CD4-positive, alpha-beta memory T cell (primary cell): ENCODE data around the gene NTHL1. TPM values are rescaled to one million over a fixed set of nuclear protein-coding genes. Genes with fewer than 3 reads are reported as not detected.

Experiments used
- CTCF ChIA-PET: fragments of 350-600 bp; sonication (Branson Sonifier 250); formaldehyde crosslinking; loops from one replicate; lab custom pipeline; 2021; ENCODE audit warnings: inconsistent platforms; ENCODE audit not compliant: partially characterized antibody; lab: Charles Lee
- POLR2A ChIA-PET: fragments of 350-600 bp; sonication (Branson Sonifier 250); formaldehyde crosslinking; loops from one replicate; lab custom pipeline; 2021; ENCODE audit not compliant: partially characterized antibody; lab: Charles Lee
- DNase-seq, 5 donors: peaks; one replicate each; pipeline versions ENCODE4 v3.0.0 to v3.0.0-alpha.2; 2020 to 2022; ENCODE audit warnings: mixed read lengths in 1 of 5
- H3K27ac ChIP-seq: one replicate; pipeline ENCODE4 v1.7.0; 2013; ENCODE audit warnings: low read depth, low read length
- H3K27me3 ChIP-seq: 2 replicates; pipeline ENCODE4 v1.7.0; 2013; ENCODE audit warnings: mild to moderate bottlenecking, low read length, moderate library complexity; ENCODE audit not compliant: insufficient read depth
- H3K36me3 ChIP-seq: 2 replicates; pipeline ENCODE4 v1.7.0; 2013; ENCODE audit warnings: mild to moderate bottlenecking, low read length, moderate library complexity; ENCODE audit not compliant: insufficient read depth
- H3K4me1 ChIP-seq: 2 replicates; pipeline ENCODE4 v1.7.0; 2013; ENCODE audit warnings: mild to moderate bottlenecking, low read length, moderate library complexity; ENCODE audit not compliant: insufficient read depth
- H3K4me3 ChIP-seq, 2 donors: one replicate each; pipeline ENCODE4 v1.7.0; 2013; ENCODE audit warnings: low read length in 2 of 2, mild to moderate bottlenecking in 1 of 2
- H3K9me3 ChIP-seq, 2 donors: one replicate each; pipeline ENCODE4 v1.7.0; 2013; ENCODE audit warnings: low read length in 2 of 2, control low read depth in 1 of 2; ENCODE audit not compliant: control insufficient read depth in 1 of 2
- H3K27ac Mint-ChIP-seq, 7 donors: one replicate each; pipeline ENCODE4 v1.8.0; 2020 to 2021; ENCODE audit warnings: mixed read lengths in 7 of 7, mild to moderate bottlenecking in 6 of 7, inconsistent platforms in 3 of 7, moderate library complexity in 3 of 7
- H3K27me3 Mint-ChIP-seq, 2 donors: one replicate each; pipeline ENCODE4 v1.8.0; 2020 to 2021; ENCODE audit warnings: mixed read lengths in 2 of 2
- H3K36me3 Mint-ChIP-seq, 2 donors: one replicate each; pipeline ENCODE4 v1.8.0; 2020 to 2021; ENCODE audit warnings: mixed read lengths in 2 of 2, inconsistent platforms in 1 of 2, mild to moderate bottlenecking in 1 of 2
- H3K4me1 Mint-ChIP-seq, 4 donors: one replicate each; pipeline ENCODE4 v1.8.0; 2020 to 2021; ENCODE audit warnings: mixed read lengths in 4 of 4, mild to moderate bottlenecking in 1 of 4
- H3K4me3 Mint-ChIP-seq, 8 donors: one replicate each; pipeline ENCODE4 v1.8.0; 2020 to 2021; ENCODE audit warnings: mixed read lengths in 8 of 8, mild to moderate bottlenecking in 7 of 8, moderate library complexity in 6 of 8, inconsistent platforms in 3 of 8
- H3K9me3 Mint-ChIP-seq, 8 donors: one replicate each; pipeline ENCODE4 v1.8.0; 2020 to 2021; ENCODE audit warnings: mixed read lengths in 8 of 8, mild to moderate bottlenecking in 5 of 8, inconsistent platforms in 3 of 8, moderate library complexity in 1 of 8
- intact Hi-C: fragments of 100-400 bp; cut with micrococcal nuclease; formaldehyde crosslinking; loops from one replicate; pipeline ENCODE4 v1.15.1; 2023
- polyA plus RNA-seq, 2 donors: library from polyadenylated mRNA; unstranded; fragments of 300-500 nt; fragmentation: Illumina TruSeq; gene quantifications; one replicate each; pipeline ENCODE4 v1.2.3, GENCODE V29; 2021
- total RNA-seq, 2 experiments: library from RNA; stranded (reverse); gene quantifications; one replicate each; pipeline ENCODE4 v1.2.3, GENCODE V29; 2021

NTHL1 gene
- total and polyA plus RNA-seq, 4 experiments from 2014 or later: 9.3 to 20.1 (median 12.7) TPM

DNA sequence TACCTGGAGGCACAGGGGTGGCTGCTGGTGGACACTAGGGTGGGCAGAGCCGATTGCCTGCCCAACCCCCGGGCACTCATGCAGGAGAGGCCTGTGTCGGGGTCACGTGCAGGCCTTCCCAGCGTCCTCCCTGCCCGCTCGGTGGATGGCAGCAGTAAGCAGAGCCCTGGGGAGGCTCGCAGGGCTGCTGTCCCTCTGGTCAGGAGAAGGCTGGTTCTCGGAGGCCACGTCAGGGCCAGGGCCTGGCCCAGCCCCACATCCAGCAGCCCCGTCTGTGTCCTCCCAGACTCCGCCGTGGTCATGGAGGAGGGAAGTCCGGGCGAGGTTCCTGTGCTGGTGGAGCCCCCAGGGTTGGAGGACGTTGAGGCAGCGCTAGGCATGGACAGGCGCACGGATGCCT, 35.8 kb upstream of the NTHL1 start:
- intact Hi-C loops: no loop called here
- Mint-ChIP-seq H3K9me3 (no peaks in the 10 kb centered on the region), H3K27me3 (no peaks in the 10 kb centered on the region), H3K4me3 (no peak overlapping the region), H3K27ac (peak overlapping the region in 1 of 7 donors; percentile 66), H3K4me1 (no peaks in the 10 kb centered on the region), H3K36me3 (peaks cover 4 to 21% of the 10 kb centered on the region in 2 donors)
- ChIA-PET POLR2A (no interaction called here), CTCF (no interaction called here)
- Histone ChIP-seq H3K4me1 (no peaks in the 10 kb centered on the region), H3K36me3 (peaks cover 12% of the 10 kb centered on the region), H3K27me3 (no peaks in the 10 kb centered on the region), H3K27ac (no peak overlapping the region), H3K9me3 (no peaks in the 10 kb centered on the region), H3K4me3 (no peak overlapping the region)
- DNase-seq: no peak

DNA sequence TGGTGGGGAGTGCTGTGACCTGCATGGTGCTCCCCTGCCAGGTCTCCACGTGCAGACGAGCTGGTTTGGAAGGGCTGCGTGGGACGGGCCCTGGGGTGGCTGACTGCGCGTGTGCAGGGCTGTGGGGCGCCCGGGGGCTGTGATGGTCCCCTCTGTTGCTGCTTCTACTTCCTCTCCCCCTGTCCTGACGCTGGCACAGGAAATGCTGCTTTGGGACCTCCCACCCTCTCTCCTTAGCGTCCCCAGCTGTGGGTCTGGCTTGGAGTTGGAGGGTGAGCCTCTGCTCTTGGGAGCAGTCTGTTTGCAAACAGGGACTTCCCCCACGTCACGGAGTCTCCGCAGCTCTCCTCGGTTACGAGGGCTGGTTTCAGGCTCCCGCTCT, 35.3 kb upstream of the NTHL1 start:
- no peaks in the 10 kb centered on the region for H3K27me3 Mint-ChIP-seq
- Histone ChIP-seq H3K4me1 (no peaks in the 10 kb centered on the region), H3K27ac (no peak overlapping the region), H3K27me3 (no peaks in the 10 kb centered on the region), H3K4me3 (no peak overlapping the region), H3K9me3 (no peaks in the 10 kb centered on the region), H3K36me3 (peaks cover 12% of the 10 kb centered on the region)
- H3K36me3 Mint-ChIP-seq: peaks cover 4 to 17% of the 10 kb centered on the region in 2 donors
- ChIA-PET POLR2A (no interaction called here), CTCF (no interaction called here)
- H3K4me3 Mint-ChIP-seq: no peak overlapping the region
- DNase-seq: no peak
- intact Hi-C loops: no loop called here
- no peaks in the 10 kb centered on the region for H3K9me3 Mint-ChIP-seq
- no peaks in the 10 kb centered on the region for H3K4me1 Mint-ChIP-seq
- H3K27ac Mint-ChIP-seq: peak overlapping the region in 1 of 7 donors; percentile 66

DNA sequence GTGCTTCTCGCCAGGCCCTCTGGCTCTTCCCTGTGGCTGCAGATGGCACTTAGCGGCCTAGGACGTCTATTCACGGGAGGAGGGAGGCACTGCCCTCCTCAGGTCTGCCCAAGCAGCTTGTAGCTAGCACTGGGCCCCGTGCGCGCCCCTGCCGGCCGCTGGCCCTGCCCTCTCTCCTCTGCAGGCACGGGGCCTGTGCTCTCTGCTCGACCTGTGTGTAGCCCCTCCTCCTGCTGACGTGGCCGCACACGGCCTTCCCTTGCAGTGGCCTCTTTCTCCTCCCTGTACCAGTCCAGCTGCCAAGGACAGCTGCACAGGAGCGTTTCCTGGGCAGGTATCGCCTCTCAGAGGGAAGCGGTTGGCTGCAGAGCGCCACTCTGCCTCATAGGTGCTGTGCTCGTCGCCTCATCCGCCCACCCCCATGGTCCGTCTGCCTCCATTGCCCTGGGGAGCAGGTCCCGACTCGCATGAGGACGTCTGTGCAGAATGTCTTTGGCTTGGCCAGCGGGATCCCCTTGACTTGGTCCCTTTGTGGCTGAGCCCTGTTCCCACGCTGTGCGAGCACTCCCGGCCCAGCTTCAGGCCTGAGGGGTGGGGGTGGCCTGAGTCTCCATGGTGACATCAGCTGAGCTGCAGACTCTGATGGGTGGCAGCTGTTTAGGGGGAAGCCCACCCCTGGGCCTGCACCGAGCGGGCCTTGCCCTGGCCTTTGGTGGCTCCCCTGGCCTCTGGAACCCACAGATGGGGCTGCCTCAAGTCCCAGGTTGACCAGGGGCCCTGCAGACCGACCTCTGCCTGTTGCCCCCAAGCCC, 34.7 kb upstream of the NTHL1 start:
- Histone ChIP-seq H3K4me1 (no peaks in the 10 kb centered on the region), H3K4me3 (no peak overlapping the region), H3K36me3 (peaks cover 12% of the 10 kb centered on the region), H3K27me3 (no peaks in the 10 kb centered on the region), H3K9me3 (no peaks in the 10 kb centered on the region), H3K27ac (no peak overlapping the region)
- Mint-ChIP-seq H3K27ac (no peak overlapping the region), H3K36me3 (peaks cover 4 to 14% of the 10 kb centered on the region in 2 donors), H3K4me3 (peak overlapping the region in 1 of 8 donors; percentile 39), H3K9me3 (no peaks in the 10 kb centered on the region), H3K4me1 (no peaks in the 10 kb centered on the region), H3K27me3 (no peaks in the 10 kb centered on the region)
- ChIA-PET CTCF (no interaction called here), POLR2A (no interaction called here)
- intact Hi-C loops: no loop called here
- DNase-seq: no peak

DNA sequence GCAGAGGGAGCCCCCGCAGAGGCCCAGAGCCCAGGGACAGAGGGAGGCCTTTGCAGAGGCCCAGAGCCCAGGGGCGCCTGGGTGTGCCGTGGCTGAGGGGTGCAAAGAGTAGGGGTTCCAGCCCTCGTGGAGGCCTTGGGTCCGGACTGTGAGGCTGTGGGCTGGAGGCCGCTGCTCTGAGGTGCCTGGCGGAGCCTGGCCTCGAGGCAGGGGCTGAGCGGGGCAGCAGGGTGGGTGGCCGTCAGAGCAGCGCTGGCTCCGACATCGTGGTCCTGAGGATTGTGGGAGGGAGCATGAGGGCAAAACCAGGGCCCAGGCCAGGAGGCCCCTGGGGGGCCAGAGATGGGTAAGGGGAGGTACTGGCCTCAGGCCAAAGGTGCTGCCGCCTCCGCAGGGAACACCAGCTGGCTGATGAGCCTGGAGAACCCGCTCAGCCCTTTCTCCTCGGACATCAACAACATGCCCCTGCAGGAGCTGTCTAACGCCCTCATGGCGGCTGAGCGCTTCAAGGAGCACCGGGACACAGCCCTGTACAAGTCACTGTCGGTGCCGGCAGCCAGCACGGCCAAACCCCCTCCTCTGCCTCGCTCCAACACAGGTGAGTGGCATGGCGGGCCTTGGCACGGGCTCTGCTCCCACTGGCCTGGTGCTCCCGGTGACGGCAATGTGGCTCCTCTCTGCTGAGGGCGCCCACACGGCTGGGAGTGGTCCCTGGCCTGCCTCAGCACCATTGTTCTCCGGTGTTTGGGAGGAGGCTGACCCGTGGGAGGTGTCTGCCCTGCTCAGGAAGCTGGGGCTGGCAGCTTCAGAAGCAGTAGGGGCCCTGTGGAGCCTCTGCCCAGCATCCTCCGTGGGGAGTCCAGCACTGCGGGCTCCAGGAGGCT, 33.8 kb upstream of the NTHL1 start:
- H3K27ac Mint-ChIP-seq: no peak overlapping the region
- ChIA-PET CTCF (no interaction called here), POLR2A (interaction anchor here (1.3 kb wide), 1 partner anchor 74 kb away, joined by 3 read pairs; the partner anchor contains the start of gene TRAF7)
- Histone ChIP-seq H3K9me3 (no peaks in the 10 kb centered on the region), H3K27me3 (no peaks in the 10 kb centered on the region), H3K27ac (no peak overlapping the region), H3K36me3 (peaks cover 18% of the 10 kb centered on the region), H3K4me1 (no peaks in the 10 kb centered on the region), H3K4me3 (no peak overlapping the region)
- H3K4me1 Mint-ChIP-seq: no peaks in the 10 kb centered on the region
- H3K27me3 Mint-ChIP-seq: no peaks in the 10 kb centered on the region
- H3K9me3 Mint-ChIP-seq: no peaks in the 10 kb centered on the region
- no peak for DNase-seq
- H3K4me3 Mint-ChIP-seq: no peak overlapping the region
- peaks cover 4 to 13% of the 10 kb centered on the region in 2 donors for H3K36me3 Mint-ChIP-seq
- intact Hi-C loops: no loop called here

DNA sequence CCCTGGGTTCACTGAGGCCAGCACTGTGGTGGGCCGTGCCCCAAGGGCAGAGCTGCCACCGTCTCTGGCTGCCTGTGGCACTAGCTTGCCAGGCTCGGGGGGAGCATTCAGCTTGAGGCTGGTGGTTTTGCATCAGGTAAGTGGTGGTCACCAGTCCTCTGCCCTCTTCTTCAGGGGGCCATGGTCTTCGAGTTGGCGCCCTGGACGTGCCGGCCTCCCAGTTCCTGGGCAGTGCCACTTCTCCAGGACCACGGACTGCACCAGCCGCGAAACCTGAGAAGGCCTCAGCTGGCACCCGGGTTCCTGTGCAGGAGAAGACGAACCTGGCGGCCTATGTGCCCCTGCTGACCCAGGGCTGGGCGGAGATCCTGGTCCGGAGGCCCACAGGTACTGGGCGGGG, 32.4 kb upstream of the NTHL1 start:
- H3K27ac Mint-ChIP-seq: no peak overlapping the region
- H3K36me3 Mint-ChIP-seq: peaks cover 4 to 14% of the 10 kb centered on the region in 2 donors

DNA sequence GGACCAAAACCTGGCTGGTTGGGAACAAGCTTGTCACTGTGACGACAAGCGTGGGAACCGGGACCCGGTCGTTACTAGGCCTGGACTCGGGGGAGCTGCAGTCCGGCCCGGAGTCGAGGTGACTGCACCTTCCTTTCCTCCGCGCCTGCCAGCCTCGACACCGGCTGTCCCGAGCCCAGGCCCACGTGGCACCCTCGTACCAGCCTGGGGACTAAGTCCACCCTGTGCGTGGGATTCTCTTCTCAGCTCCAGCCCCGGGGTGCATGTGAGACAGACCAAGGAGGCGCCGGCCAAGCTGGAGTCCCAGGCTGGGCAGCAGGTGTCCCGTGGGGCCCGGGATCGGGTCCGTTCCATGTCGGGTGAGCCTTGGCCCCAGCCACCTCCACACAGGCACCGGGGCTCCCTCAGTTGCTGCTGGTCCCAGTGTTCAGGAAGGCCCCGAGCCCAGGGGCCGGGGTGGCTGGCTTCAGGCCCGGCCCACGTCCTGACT, 31.7 kb upstream of the NTHL1 start:
- Mint-ChIP-seq H3K27ac (peak overlapping the region in 1 of 7 donors; percentile 13), H3K36me3 (peaks cover 4 to 20% of the 10 kb centered on the region in 2 donors), H3K4me1 (no peaks in the 10 kb centered on the region), H3K4me3 (no peak overlapping the region), H3K27me3 (no peaks in the 10 kb centered on the region), H3K9me3 (peaks cover 0 to 2% (median 0%) of the 10 kb centered on the region in 8 donors)
- H3K36me3 ChIP-seq: peaks cover 19% of the 10 kb centered on the region
- no peaks in the 10 kb centered on the region for H3K9me3 ChIP-seq
- H3K4me1 ChIP-seq: no peaks in the 10 kb centered on the region
- no peak overlapping the region for H3K4me3 ChIP-seq
- DNase-seq: peak in 1 of 5 donors; percentile 15
- POLR2A ChIA-PET: no interaction called here
- intact Hi-C loops: no loop called here
- no peaks in the 10 kb centered on the region for H3K27me3 ChIP-seq
- no peak overlapping the region for H3K27ac ChIP-seq
- CTCF ChIA-PET: no interaction called here

More for the DNA sequence above, 32.4 kb upstream of the NTHL1 start:
- no peaks in the 10 kb centered on the region for H3K4me1 Mint-ChIP-seq
- peaks cover 16% of the 10 kb centered on the region for H3K36me3 ChIP-seq
- H3K9me3 Mint-ChIP-seq: peaks cover 0 to under 1% (median 0%) of the 10 kb centered on the region in 8 donors
- H3K27me3 Mint-ChIP-seq: no peaks in the 10 kb centered on the region
- DNase-seq: peak in 1 of 5 donors; percentile 16
- no peaks in the 10 kb centered on the region for H3K4me1 ChIP-seq
- no peak overlapping the region for H3K4me3 ChIP-seq
- intact Hi-C loops: no loop called here
- no peaks in the 10 kb centered on the region for H3K27me3 ChIP-seq
- no peak overlapping the region for H3K27ac ChIP-seq
- CTCF ChIA-PET: no interaction called here
- POLR2A ChIA-PET: interaction anchor here (1.3 kb wide), 1 partner anchor 75 kb away, joined by 3 read pairs; the partner anchor contains the start of gene TRAF7
- H3K4me3 Mint-ChIP-seq: no peak overlapping the region
- no peaks in the 10 kb centered on the region for H3K9me3 ChIP-seq

DNA sequence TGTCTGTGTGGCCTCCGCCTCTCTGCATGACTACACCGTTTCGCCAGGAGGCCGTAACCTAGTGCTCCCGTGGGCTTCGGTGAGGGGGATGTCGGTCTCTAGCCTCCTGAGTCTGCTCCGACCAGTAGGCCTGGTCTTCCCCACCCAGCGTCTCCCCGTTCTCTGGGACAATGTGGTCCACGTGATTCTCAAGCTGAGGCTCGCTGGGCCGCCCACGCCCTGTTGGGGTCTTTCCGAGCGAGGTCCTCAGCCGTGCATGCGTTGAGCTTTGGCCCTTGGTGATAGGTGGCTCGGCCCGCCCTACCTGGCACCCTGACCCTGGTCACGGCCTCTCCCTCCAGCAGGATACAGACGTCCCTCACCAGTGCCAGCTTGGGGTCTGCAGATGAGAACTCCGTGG, 31.1 kb upstream of the NTHL1 start:
- no peaks in the 10 kb centered on the region for H3K4me1 Mint-ChIP-seq
- peak in 1 of 5 donors; percentile 19 for DNase-seq
- H3K9me3 ChIP-seq: no peaks in the 10 kb centered on the region
- intact Hi-C loops: no loop called here
- peaks cover 20% of the 10 kb centered on the region for H3K36me3 ChIP-seq
- H3K4me1 ChIP-seq: no peaks in the 10 kb centered on the region
- ChIA-PET POLR2A (no interaction called here), CTCF (no interaction called here)
- H3K27ac ChIP-seq: no peak overlapping the region
- no peak overlapping the region for H3K4me3 Mint-ChIP-seq
- peaks cover 4 to 21% of the 10 kb centered on the region in 2 donors for H3K36me3 Mint-ChIP-seq
- H3K4me3 ChIP-seq: no peak overlapping the region
- no peaks in the 10 kb centered on the region for H3K27me3 ChIP-seq
- peak overlapping the region in 1 of 7 donors; percentile 61 for H3K27ac Mint-ChIP-seq
- no peaks in the 10 kb centered on the region for H3K27me3 Mint-ChIP-seq
- H3K9me3 Mint-ChIP-seq: peaks cover 0 to 2% (median 0%) of the 10 kb centered on the region in 8 donors
